Effector memory CD4-positive, alpha-beta T cell (primary cell): ENCODE measurements around the gene ALDH3A2.
"Not testable (repeated sequence)": the region's sequence is repeated elsewhere in the genome, so short reads cannot be mapped to it uniquely, and the experiment has no call there.

Source experiments
- DNase-seq, 3 donors: peaks; one replicate each; pipeline ENCODE4 v3.0.0-alpha.2; 2020
- H3K27ac ChIP-seq: 2 replicates; pipeline ENCODE4 v1.7.0; 2013; ENCODE audit warnings: mild to moderate bottlenecking, low read length, moderate library complexity; ENCODE audit not compliant: insufficient read depth, poor library complexity, severe bottlenecking
- H3K27me3 ChIP-seq: replicated peaks from 2 replicates; pipeline ENCODE4 v1.7.0; 2013; ENCODE audit warnings: mild to moderate bottlenecking, low read length; ENCODE audit not compliant: insufficient read depth, control insufficient read depth, poor library complexity, severe bottlenecking
- H3K36me3 ChIP-seq: 2 replicates; pipeline ENCODE4 v1.7.0; 2013; ENCODE audit warnings: mild to moderate bottlenecking, low read length, moderate library complexity; ENCODE audit not compliant: control insufficient read depth, insufficient read depth
- H3K4me1 ChIP-seq: 2 replicates; pipeline ENCODE4 v1.7.0; 2013; ENCODE audit warnings: low read length, mild to moderate bottlenecking; ENCODE audit not compliant: control insufficient read depth, insufficient read depth, poor library complexity, severe bottlenecking
- H3K4me3 ChIP-seq: 2 replicates; pipeline ENCODE4 v1.7.0; 2013; ENCODE audit warnings: low read length, low read depth, mild to moderate bottlenecking; ENCODE audit not compliant: insufficient read depth, poor library complexity, severe bottlenecking
- H3K9me3 ChIP-seq: 2 replicates; pipeline ENCODE4 v1.7.0; 2013; ENCODE audit warnings: mild to moderate bottlenecking, low read length, moderate library complexity; ENCODE audit not compliant: control insufficient read depth

The ALDH3A2 gene

DNA sequence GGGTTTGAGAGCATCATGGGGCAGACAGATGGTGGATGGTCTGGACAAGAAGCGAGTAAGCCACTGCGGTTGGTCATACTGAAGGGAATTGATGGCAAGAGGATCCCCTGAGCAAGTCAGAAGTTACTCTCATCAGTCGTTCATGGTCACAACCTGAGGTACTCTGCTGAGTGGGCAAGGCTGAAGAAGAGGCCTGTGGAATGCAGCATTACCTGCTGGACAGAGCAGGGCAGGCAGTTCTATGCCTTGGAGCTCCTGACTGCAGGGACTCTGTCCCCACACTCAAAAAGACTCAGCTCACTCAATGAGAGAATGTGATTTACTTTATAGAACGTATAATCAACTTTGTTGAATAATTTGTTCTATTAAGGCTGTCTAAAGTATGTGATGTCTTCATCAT, 28.3 kb downstream of the ALDH3A2 start:
- Histone ChIP-seq H3K27me3 (no peaks in the 10 kb centered on the region), H3K27ac (no peak overlapping the region), H3K4me3 (no peak overlapping the region), H3K4me1 (no peaks in the 10 kb centered on the region), H3K9me3 (no peaks in the 10 kb centered on the region), H3K36me3 (peaks cover 3% of the 10 kb centered on the region)
- DNase-seq: no peak

DNA sequence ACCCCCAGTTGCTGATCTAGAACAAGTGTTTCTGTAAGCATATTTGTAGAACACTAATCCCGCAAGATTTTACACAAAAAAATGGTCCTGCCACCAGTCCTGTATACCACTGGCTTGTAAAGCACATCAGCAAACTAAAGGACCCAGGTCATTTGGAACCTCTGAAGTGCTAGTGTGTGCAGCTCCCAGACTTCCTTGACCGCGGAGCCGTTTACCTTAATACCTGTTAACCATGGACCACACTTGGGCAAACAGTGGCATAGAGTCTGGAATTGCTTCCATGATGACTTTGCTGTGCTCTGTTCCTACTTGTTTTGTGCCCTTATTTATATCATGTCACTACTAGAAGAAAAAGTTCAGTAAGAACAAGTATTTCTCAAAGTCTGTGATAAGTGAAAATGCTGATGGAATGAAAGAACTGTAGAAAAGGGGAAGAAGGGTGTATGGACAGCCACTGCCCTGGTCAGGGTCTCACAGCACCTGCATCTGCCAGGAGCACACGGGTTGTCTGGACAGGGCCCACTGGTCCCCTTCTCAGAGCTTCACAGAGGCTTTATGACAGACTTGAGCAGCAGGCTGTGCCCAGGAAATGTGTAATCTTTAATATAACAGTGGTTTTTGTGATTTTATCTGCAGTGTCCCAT, 29.3 kb downstream of the ALDH3A2 start:
- Histone ChIP-seq H3K4me3 (no peak overlapping the region), H3K27ac (no peak overlapping the region), H3K36me3 (peaks cover 3% of the 10 kb centered on the region), H3K4me1 (no peaks in the 10 kb centered on the region), H3K9me3 (no peaks in the 10 kb centered on the region), H3K27me3 (no peaks in the 10 kb centered on the region)
- no peak for DNase-seq

GRCh38 chr17:19678581-19679453, 30.3 kb downstream of the ALDH3A2 start:
- H3K27me3 ChIP-seq: no peaks in the 10 kb centered on the region
- peaks cover 3% of the 10 kb centered on the region for H3K36me3 ChIP-seq
- no peaks in the 10 kb centered on the region for H3K4me1 ChIP-seq
- no peaks in the 10 kb centered on the region for H3K9me3 ChIP-seq
- H3K27ac ChIP-seq: no peak overlapping the region
- H3K4me3 ChIP-seq: no peak overlapping the region
- no peak for DNase-seq

- Histone ChIP-seq H3K27me3 (no peaks in the 10 kb centered on the region), H3K36me3 (no peaks in the 10 kb centered on the region), H3K4me1 (no peaks in the 10 kb centered on the region), H3K27ac (no peak overlapping the region), H3K9me3 (no peaks in the 10 kb centered on the region), H3K4me3 (no peak overlapping the region)
- DNase-seq: no peak
Observed at GRCh38 chr17:19683117-19683516, 34.6 kb downstream of the ALDH3A2 start.

DNA sequence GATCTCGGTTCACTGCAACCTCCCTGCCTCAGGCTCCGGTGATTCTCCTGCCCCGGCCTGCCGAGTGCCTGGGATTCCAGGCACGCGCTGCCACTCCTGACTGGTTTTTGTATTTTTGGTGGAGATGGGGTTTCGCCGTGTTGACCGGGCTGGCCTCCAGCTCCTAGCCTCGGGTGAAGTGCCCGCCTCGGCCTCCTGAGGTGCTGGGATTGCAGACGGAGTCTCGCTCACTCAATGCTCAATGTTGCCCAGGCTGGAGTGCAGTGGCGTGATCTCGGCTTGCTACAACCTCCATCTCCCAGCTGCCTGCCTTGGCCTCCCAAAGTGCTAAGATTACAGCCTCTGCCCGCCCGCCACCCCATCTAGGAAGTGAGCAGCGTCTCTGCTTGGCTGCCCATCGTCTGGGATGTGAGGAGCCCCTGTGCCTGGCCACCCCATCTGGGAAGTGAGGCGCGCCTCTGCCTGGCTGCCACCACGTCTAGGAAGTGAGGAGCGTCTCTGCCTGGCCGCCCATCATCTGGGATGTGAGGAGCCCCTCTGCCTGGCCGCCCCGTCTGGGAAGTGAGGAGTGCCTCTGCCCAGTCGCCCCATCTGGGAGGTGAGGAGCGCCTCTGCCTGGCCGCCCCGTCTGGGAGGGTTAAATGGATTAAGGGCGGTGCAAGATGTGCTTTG, 36.5 kb downstream of the ALDH3A2 start:
- H3K27ac ChIP-seq, H3K36me3 ChIP-seq, H3K4me3 ChIP-seq, H3K4me1 ChIP-seq, DNase-seq, H3K27me3 ChIP-seq, H3K9me3 ChIP-seq: not testable (repeated sequence)

- DNase-seq: no peak
- no peaks in the 10 kb centered on the region for H3K27me3 ChIP-seq
- no peaks in the 10 kb centered on the region for H3K4me1 ChIP-seq
- no peak overlapping the region for H3K4me3 ChIP-seq
- no peaks in the 10 kb centered on the region for H3K9me3 ChIP-seq
- no peaks in the 10 kb centered on the region for H3K36me3 ChIP-seq
- no peak overlapping the region for H3K27ac ChIP-seq
Observed at GRCh38 chr17:19686400-19687090, 38.0 kb downstream of the ALDH3A2 start.

- Histone ChIP-seq H3K27me3 (no peaks in the 10 kb centered on the region), H3K4me3 (no peak overlapping the region), H3K27ac (no peak overlapping the region), H3K9me3 (no peaks in the 10 kb centered on the region), H3K36me3 (no peaks in the 10 kb centered on the region), H3K4me1 (no peaks in the 10 kb centered on the region)
- no peak for DNase-seq
Observed at GRCh38 chr17:19702217-19702641, 53.7 kb downstream of the ALDH3A2 start.

- no peak overlapping the region for H3K4me3 ChIP-seq
- no peaks in the 10 kb centered on the region for H3K9me3 ChIP-seq
- H3K27ac ChIP-seq: no peak overlapping the region
- no peaks in the 10 kb centered on the region for H3K36me3 ChIP-seq
- DNase-seq: no peak
- no peaks in the 10 kb centered on the region for H3K27me3 ChIP-seq
- H3K4me1 ChIP-seq: no peaks in the 10 kb centered on the region
Observed at GRCh38 chr17:19703106-19703827, 54.7 kb downstream of the ALDH3A2 start.

DNA sequence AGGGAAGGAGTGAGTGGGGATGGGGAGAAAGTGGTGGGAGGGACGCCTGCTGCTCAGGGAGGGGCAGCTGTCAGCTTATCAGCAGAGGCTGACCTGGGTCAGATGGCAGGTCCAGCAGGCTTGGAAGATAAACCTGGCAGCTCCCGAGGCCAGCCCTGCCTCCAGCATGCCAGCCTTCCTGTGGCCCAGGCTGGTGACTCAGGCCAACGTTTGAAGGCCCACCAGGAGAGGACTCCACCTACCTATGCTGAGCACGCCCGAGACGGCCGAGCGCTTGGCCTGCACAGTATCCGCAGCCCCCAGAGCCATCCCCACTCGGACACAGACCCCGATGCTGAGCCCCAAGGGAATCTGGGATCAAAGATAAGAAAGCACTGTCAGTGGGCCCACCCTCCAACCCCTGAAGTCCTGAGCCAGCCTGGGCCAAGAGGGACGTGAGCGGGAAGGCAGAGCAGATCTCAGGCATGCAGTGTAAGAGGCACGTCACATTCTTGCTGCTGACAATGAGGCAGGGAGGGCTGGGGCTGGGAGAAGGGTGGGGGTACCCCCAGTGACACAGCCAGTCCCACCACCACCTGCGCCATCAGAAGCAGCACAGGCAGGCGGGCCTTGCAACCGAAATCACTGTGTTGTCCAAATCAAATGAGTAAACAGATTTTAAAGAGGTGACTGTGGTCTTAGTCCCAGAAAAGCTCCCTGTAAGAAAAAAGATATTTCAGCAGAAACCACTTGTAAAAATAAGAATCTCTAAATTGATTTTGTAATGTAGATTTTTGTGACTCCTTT, 55.5 kb downstream of the ALDH3A2 start:
- no peak for DNase-seq
- H3K27ac ChIP-seq: no peak overlapping the region
- H3K9me3 ChIP-seq: no peaks in the 10 kb centered on the region
- H3K4me1 ChIP-seq: no peaks in the 10 kb centered on the region
- no peak overlapping the region for H3K4me3 ChIP-seq
- no peaks in the 10 kb centered on the region for H3K27me3 ChIP-seq
- H3K36me3 ChIP-seq: no peaks in the 10 kb centered on the region
